ENCODE results near the gene FIS1. TPM values are rescaled to one million over a fixed set of nuclear protein-coding genes. Genes with fewer than 3 reads are reported as not detected.
A peak's percentile ranks its signal among the peaks of the same experiment; 100 is the strongest.
"Not testable (repeated sequence)": the region's sequence is repeated elsewhere in the genome, so short reads cannot be mapped to it uniquely, and the experiment has no call there.

Gene FIS1
- total RNA-seq, 1 experiment from 2014 or later, result 104 TPM

DNA sequence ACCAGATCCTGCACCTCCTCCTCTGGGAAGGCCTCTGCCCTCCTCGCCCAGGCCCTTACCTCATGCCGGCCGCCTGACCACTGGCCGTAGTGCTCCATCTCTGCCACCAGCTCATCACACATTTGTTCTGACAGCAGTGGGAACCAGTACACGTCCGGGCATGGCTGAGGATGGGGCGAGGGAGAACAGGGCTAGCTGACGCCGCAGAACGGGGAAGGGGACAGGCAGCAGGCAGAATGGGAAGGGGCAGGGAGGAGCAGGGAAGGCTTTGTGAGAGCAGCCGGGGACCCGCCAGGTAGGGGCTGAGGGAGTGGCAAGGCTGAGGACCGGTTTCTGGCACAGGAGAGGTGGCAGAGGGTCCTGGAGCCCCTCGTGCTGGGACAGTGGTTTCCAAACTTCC is 36.1 kb downstream of the FIS1 start:
- no peak overlapping the region for H3K27ac ChIP-seq (ENCODE audit: low read length)
- no peaks in the 10 kb centered on the region for H4K20me1 ChIP-seq (ENCODE audit: insufficient read depth, low read depth, low read length)
- H3K27me3 ChIP-seq (ENCODE audit: low read length), result no peaks in the 10 kb centered on the region
- H3K4me2 ChIP-seq (ENCODE audit: low read depth, low read length, poor library complexity, severe bottlenecking), result no peak overlapping the region
- no peak overlapping the region for H3K4me3 ChIP-seq (ENCODE audit: low read length)
- no peaks in the 10 kb centered on the region for H3K36me3 ChIP-seq (ENCODE audit: insufficient read depth, low read length)
- no peak overlapping the region for H3K9ac ChIP-seq (ENCODE audit: low read length)
- H2AFZ ChIP-seq (ENCODE audit: low read length), result no peak overlapping the region
- no peaks in the 10 kb centered on the region for H3K9me2 ChIP-seq (replicated peaks; ENCODE audit: insufficient read depth, low read length)
- H3K4me1 ChIP-seq (ENCODE audit: low read length), result peaks cover 2% of the 10 kb centered on the region
- no peaks in the 10 kb centered on the region for H3K79me2 ChIP-seq (ENCODE audit: low read length)
- no peaks in the 10 kb centered on the region for H3K9me3 ChIP-seq (ENCODE audit: low read length)
- DNase-seq, result no peak

DNA sequence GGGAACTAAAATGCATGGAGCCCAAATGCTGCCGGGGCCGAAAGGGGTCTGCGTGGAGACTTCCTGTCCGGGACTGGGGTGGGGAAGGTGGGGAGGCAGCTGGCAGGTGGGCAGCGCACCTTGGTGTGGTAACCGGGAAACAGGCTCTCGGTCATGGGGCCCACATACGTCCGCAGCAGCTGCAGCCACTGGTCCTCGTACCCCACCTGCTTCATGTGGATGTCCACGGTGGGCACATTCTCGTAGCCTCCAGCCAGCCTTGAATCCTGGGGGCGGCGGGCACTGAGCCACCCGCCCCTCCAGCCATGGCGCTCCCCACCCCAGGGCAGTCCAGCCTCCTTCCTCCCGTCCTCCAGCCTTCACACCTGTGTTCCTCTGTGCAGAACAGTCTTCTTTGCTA is 37.4 kb downstream of the FIS1 start:
- Histone ChIP-seq H3K36me3 (ENCODE audit: insufficient read depth, low read length) (no peaks in the 10 kb centered on the region), H3K9ac (ENCODE audit: low read length) (no peak overlapping the region)

DNA sequence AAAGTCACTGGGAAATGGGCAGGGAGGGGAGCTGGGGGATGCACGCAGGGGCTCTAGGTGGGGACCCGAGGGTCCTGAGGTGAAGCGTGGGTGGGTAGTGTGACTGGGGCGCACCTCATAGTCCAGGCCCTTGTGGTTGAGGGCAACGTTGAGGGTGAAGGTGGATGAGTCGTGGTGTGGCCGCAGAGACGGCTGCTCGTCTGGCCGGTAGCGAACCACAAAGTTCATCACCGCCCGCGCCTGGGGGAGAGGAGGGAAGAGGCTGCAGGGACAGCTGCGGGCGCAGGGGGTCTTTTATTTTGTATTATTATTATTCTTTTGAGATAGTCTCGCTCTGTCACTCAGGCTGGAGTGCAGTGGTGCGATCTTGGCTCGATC is 38.2 kb downstream of the FIS1 start:
- H3K9ac ChIP-seq (ENCODE audit: low read length), result no peak overlapping the region
- no peak overlapping the region for H2AFZ ChIP-seq (ENCODE audit: low read length)
- H3K27me3 ChIP-seq (ENCODE audit: low read length), result no peaks in the 10 kb centered on the region
- H4K20me1 ChIP-seq (ENCODE audit: insufficient read depth, low read depth, low read length), result no peaks in the 10 kb centered on the region
- no peaks in the 10 kb centered on the region for H3K36me3 ChIP-seq (ENCODE audit: insufficient read depth, low read length)
- H3K9me3 ChIP-seq (ENCODE audit: low read length), result no peaks in the 10 kb centered on the region
- no peaks in the 10 kb centered on the region for H3K79me2 ChIP-seq (ENCODE audit: low read length)
- peaks cover 7% of the 10 kb centered on the region for H3K4me1 ChIP-seq (ENCODE audit: low read length)
- no peak overlapping the region for H3K4me2 ChIP-seq (ENCODE audit: low read depth, low read length, poor library complexity, severe bottlenecking)
- no peak overlapping the region for H3K4me3 ChIP-seq (ENCODE audit: low read length)
- H3K27ac ChIP-seq (ENCODE audit: low read length), result no peak overlapping the region
- DNase-seq, result no peak
- no peaks in the 10 kb centered on the region for H3K9me2 ChIP-seq (replicated peaks; ENCODE audit: insufficient read depth, low read length)

More for the DNA sequence above, 37.4 kb downstream of the FIS1 start:
- Histone ChIP-seq H3K9me3 (ENCODE audit: low read length) (no peaks in the 10 kb centered on the region), H3K4me1 (ENCODE audit: low read length) (peaks cover 7% of the 10 kb centered on the region), H3K27ac (ENCODE audit: low read length) (no peak overlapping the region), H4K20me1 (ENCODE audit: insufficient read depth, low read depth, low read length) (no peaks in the 10 kb centered on the region), H3K4me2 (ENCODE audit: low read depth, low read length, poor library complexity, severe bottlenecking) (no peak overlapping the region), H3K79me2 (ENCODE audit: low read length) (no peaks in the 10 kb centered on the region), H3K27me3 (ENCODE audit: low read length) (no peaks in the 10 kb centered on the region), H3K9me2 (replicated peaks; ENCODE audit: insufficient read depth, low read length) (no peaks in the 10 kb centered on the region), H2AFZ (ENCODE audit: low read length) (no peak overlapping the region), H3K4me3 (ENCODE audit: low read length) (no peak overlapping the region)
- no peak for DNase-seq

DNA sequence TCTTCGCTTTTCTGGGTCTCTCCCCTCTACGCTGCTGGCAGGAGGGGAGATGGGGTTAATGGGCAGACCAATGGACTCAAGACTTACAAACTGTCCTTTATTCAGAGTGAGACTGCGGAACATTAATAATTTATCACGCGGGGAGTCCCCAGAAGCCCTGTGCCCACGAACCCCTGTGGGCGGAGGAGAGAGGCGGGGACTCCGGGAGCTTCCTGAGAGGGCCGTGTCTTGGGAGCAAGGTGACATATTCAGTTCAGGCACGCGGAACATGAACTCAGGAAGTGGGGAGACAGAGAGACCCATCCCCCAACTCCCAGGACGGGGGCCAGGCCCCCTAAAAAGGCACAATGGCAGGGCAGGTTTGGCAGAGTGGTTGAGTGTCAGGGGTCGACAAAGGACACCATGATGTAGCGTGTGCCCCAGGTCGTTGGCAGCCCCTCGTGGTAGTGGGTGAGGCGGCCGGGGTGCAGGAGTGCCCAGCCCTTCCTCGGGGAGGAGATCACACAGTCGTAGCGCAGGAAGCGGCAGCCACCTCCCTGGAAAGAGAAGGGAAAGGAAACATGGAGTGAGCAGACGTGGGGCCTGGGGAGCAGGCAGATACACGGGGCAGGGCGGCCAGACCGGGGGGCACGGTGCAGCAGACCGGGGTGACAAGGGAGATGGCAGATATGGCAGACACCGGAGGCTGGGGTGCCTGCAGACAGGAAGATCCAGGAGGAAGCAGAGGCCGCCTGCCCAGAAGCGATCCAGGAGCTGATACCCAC is 38.8 kb downstream of the FIS1 start:
- Histone ChIP-seq H2AFZ (ENCODE audit: low read length) (no peak overlapping the region), H3K9ac (ENCODE audit: low read length) (no peak overlapping the region), H3K4me1 (ENCODE audit: low read length) (peaks cover 7% of the 10 kb centered on the region), H3K36me3 (ENCODE audit: insufficient read depth, low read length) (no peaks in the 10 kb centered on the region), H3K9me3 (ENCODE audit: low read length) (no peaks in the 10 kb centered on the region), H3K27me3 (ENCODE audit: low read length) (no peaks in the 10 kb centered on the region), H3K9me2 (replicated peaks; ENCODE audit: insufficient read depth, low read length) (no peaks in the 10 kb centered on the region), H3K27ac (ENCODE audit: low read length) (no peak overlapping the region), H3K4me2 (ENCODE audit: low read depth, low read length, poor library complexity, severe bottlenecking) (no peak overlapping the region), H4K20me1 (ENCODE audit: insufficient read depth, low read depth, low read length) (no peaks in the 10 kb centered on the region), H3K79me2 (ENCODE audit: low read length) (no peaks in the 10 kb centered on the region), H3K4me3 (ENCODE audit: low read length) (no peak overlapping the region)
- no peak for DNase-seq

DNA sequence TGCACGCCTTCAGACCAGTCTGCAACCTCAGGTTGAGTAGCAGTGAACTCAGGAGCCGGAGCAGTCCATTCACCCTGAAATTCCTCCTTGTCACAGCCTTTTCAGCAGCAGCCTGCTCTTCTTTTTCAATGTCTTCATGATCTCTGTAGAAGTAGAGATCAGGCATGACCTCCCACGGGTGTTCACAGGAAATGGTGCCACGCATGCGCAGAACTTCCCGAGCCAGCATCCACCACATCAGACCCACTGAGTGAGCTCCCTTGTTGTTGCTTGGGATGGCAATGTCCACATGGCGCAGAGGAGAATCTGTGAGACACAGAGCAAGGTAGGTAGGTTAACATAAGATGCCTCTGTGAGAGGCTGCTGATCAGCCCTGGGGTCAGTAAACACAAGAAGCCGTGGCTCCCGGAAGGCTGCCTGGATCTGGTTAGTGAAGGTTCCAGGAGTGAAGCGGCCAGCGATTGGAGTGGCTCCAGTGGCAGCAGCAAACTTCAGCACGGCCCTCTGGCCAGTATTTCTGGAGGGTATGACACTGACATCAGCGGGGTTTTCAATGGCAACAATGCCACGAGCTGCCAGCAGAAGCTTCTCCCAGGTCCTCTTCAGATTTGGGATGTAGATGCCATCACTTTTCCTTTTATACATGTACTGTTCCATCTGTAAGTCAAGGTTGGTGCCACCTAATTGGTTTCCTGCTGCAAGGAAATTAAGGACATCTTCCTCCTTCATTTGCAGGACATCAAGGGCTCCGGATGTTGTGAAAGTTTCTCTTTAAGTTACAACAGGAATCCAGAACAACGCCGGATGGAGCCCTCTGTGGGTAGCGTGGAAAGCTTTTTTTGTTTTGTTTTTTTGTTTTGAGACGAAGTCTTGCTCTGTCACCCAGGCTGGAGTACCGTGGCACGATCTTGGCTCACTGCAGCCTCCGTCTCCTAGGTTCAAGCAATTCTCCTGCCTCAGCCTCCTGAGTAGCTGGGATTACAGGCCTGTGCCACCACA is 40.8 kb downstream of the FIS1 start:
- not testable (repeated sequence) for H3K9me2 ChIP-seq (replicated peaks; ENCODE audit: insufficient read depth, low read length); DNase-seq; H3K27ac ChIP-seq (ENCODE audit: low read length); H3K4me1 ChIP-seq (ENCODE audit: low read length); H3K79me2 ChIP-seq (ENCODE audit: low read length); H3K27me3 ChIP-seq (ENCODE audit: low read length); H4K20me1 ChIP-seq (ENCODE audit: insufficient read depth, low read depth, low read length); H3K9me3 ChIP-seq (ENCODE audit: low read length); H3K36me3 ChIP-seq (ENCODE audit: insufficient read depth, low read length); H3K4me3 ChIP-seq (ENCODE audit: low read length)
- Histone ChIP-seq H3K9ac (ENCODE audit: low read length) (peak overlapping the region; percentile 31), H2AFZ (ENCODE audit: low read length) (peak overlapping the region; percentile 84; the same call in 1 of the 2 replicates), H3K4me2 (ENCODE audit: low read depth, low read length, poor library complexity, severe bottlenecking) (peak overlapping the region; percentile 44)

DNA sequence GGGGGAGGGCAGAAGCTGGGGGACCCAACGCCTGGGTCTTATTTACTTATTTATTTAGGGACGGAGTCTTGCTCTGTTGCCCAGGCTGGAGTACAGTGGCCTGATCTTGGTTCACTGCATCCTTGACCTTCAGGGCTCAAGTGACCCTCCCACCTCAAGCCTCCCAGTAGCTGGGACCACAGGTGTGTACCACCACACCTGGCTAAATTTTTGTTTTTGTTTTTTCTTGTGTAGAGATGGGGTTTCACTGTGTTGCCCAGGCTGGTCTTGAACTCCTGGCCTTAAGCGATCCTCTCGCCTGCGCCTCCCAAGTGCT is 42.3 kb downstream of the FIS1 start:
- Histone ChIP-seq H3K27ac (ENCODE audit: low read length) (no peak overlapping the region), H3K4me1 (ENCODE audit: low read length) (peaks cover 7% of the 10 kb centered on the region), H2AFZ (ENCODE audit: low read length) (no peak overlapping the region), H3K4me2 (ENCODE audit: low read depth, low read length, poor library complexity, severe bottlenecking) (no peak overlapping the region), H3K9me2 (replicated peaks; ENCODE audit: insufficient read depth, low read length) (no peaks in the 10 kb centered on the region), H3K9me3 (ENCODE audit: low read length) (no peaks in the 10 kb centered on the region), H3K36me3 (ENCODE audit: insufficient read depth, low read length) (no peaks in the 10 kb centered on the region), H3K4me3 (ENCODE audit: low read length) (no peak overlapping the region), H3K9ac (ENCODE audit: low read length) (no peak overlapping the region), H3K79me2 (ENCODE audit: low read length) (no peaks in the 10 kb centered on the region), H4K20me1 (ENCODE audit: insufficient read depth, low read depth, low read length) (no peaks in the 10 kb centered on the region), H3K27me3 (ENCODE audit: low read length) (no peaks in the 10 kb centered on the region)
- DNase-seq, result no peak

DNA sequence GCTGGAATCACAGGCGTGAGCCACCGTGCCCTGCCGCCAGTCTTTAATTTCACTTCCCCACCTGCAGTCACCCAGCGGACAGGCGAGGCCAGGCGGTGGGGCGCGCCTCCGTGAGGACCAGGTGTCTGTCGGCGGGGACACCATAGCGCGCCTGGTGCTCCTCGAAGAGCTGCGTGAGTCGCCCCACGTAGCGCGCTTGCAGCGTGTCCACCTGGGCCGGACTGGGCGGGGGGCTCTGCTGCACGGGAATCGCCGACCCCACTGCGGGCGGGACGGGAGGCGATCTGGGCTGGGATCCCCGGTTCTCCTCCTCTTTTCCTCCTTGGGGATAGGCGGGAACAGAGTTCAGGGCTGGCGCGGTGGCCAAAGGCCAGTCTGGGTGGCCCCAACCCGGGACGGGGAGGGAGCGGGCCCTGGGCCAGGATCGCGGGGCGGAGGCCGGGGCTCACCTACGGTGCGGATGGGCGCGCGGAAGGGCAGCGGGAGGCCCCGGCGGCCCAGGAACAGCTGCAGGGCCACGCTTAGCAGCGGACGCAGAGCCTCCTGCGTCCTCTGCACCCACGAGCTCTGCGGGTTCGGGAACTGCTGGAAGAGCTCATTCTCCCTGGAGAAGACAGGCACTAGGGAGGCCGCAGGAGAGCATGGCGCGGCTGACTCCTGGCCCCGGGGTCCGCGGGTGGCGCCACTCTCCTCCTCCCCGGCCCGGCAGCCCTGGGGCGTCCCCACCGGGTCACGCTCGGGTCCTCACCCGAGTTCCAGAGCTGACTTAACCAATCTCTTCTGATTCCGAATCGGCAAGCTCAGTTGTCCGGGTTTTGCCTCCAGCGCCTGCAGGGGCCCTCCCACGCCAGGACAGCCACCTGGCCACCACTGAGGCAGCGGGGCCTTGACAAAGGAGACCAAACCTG is 42.9 kb downstream of the FIS1 start:
- H3K4me2 ChIP-seq (ENCODE audit: low read depth, low read length, poor library complexity, severe bottlenecking), result no peak overlapping the region
- no peaks in the 10 kb centered on the region for H3K9me3 ChIP-seq (ENCODE audit: low read length)
- no peaks in the 10 kb centered on the region for H3K9me2 ChIP-seq (replicated peaks; ENCODE audit: insufficient read depth, low read length)
- H3K79me2 ChIP-seq (ENCODE audit: low read length), result no peaks in the 10 kb centered on the region
- no peak overlapping the region for H3K27ac ChIP-seq (ENCODE audit: low read length)
- no peaks in the 10 kb centered on the region for H3K27me3 ChIP-seq (ENCODE audit: low read length)
- DNase-seq, result no peak
- H4K20me1 ChIP-seq (ENCODE audit: insufficient read depth, low read depth, low read length), result no peaks in the 10 kb centered on the region
- H3K36me3 ChIP-seq (ENCODE audit: insufficient read depth, low read length), result no peaks in the 10 kb centered on the region
- H3K4me1 ChIP-seq (ENCODE audit: low read length), result peaks cover 7% of the 10 kb centered on the region
- H3K9ac ChIP-seq (ENCODE audit: low read length), result no peak overlapping the region
- H2AFZ ChIP-seq (ENCODE audit: low read length), result no peak overlapping the region
- H3K4me3 ChIP-seq (ENCODE audit: low read length), result no peak overlapping the region
